ENCODE data around the gene CDK14.

CDK14 gene

GRCh38 chr7:91126762-91127161, 530.6 kb downstream of the CDK14 start:
- H3K27ac Mint-ChIP-seq = peak overlapping the region; percentile 13 to 49 (median 26)
- no peaks in the 10 kb centered on the region for H3K27me3 Mint-ChIP-seq (ENCODE audit: low read depth)
- peaks cover 13% of the 10 kb centered on the region for H3K4me1 Mint-ChIP-seq
- H3K4me3 Mint-ChIP-seq = no peak overlapping the region
- H3K9me3 Mint-ChIP-seq = no peaks in the 10 kb centered on the region
- no peak for TF ChIP-seq CTCF (IDR thresholded peaks at IDR 0.05; ENCODE audit: unreplicated experiment in 3 of 3)
- peaks cover 12% of the 10 kb centered on the region for H3K36me3 Mint-ChIP-seq (ENCODE audit: low read depth)

- Mint-ChIP-seq H3K9me3 (no peaks in the 10 kb centered on the region), H3K27me3 (ENCODE audit: low read depth) (no peaks in the 10 kb centered on the region), H3K36me3 (ENCODE audit: low read depth) (peaks cover 17% of the 10 kb centered on the region), H3K27ac (peak overlapping the region; percentile 26 to 49 (median 33)), H3K4me3 (no peak overlapping the region), H3K4me1 (peaks cover 13% of the 10 kb centered on the region)
- TF ChIP-seq CTCF (IDR thresholded peaks at IDR 0.05; ENCODE audit: unreplicated experiment in 3 of 3) = no peak
Observed at GRCh38 chr7:91127325-91127724, 531.2 kb downstream of the CDK14 start.

DNA sequence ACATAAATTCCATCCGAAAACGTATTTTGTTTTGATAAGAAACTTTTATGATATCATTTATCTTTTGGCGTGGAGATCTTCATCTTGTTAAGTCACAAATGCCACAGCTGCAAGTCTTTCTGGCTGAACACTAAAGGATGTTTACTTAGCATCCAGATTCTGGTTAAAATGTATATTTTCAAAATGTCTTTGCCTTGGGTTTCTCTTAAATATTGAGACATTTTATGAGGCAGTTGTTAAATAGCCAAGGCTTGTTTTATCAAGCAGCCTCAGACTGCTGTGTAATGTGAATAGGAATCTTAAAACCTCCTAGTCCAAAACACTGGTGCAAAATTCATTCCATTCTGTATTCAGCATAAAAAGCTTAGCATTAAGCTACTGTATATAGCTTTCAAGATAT, 531.8 kb downstream of the CDK14 start:
- H3K4me3 Mint-ChIP-seq = no peak overlapping the region
- H3K27me3 Mint-ChIP-seq (ENCODE audit: low read depth) = no peaks in the 10 kb centered on the region
- H3K36me3 Mint-ChIP-seq (ENCODE audit: low read depth) = peaks cover 15% of the 10 kb centered on the region
- no peaks in the 10 kb centered on the region for H3K9me3 Mint-ChIP-seq
- no peak for TF ChIP-seq CTCF (IDR thresholded peaks at IDR 0.05; ENCODE audit: unreplicated experiment in 3 of 3)
- H3K27ac Mint-ChIP-seq = peak overlapping the region; percentile 26 to 76 (median 55)
- H3K4me1 Mint-ChIP-seq = peaks cover 13% of the 10 kb centered on the region

- Mint-ChIP-seq H3K4me1 (peaks cover 13% of the 10 kb centered on the region), H3K27ac (peak overlapping the region; percentile 14 to 66 (median 64)), H3K4me3 (peak overlapping the region in 1 of 3 experiments; percentile 3), H3K27me3 (ENCODE audit: low read depth) (no peaks in the 10 kb centered on the region), H3K9me3 (no peaks in the 10 kb centered on the region), H3K36me3 (ENCODE audit: low read depth) (peaks cover 11% of the 10 kb centered on the region)
- no peak for TF ChIP-seq CTCF (IDR thresholded peaks at IDR 0.05; ENCODE audit: unreplicated experiment in 3 of 3)
Observed at GRCh38 chr7:91128683-91129348, 532.7 kb downstream of the CDK14 start.

DNA sequence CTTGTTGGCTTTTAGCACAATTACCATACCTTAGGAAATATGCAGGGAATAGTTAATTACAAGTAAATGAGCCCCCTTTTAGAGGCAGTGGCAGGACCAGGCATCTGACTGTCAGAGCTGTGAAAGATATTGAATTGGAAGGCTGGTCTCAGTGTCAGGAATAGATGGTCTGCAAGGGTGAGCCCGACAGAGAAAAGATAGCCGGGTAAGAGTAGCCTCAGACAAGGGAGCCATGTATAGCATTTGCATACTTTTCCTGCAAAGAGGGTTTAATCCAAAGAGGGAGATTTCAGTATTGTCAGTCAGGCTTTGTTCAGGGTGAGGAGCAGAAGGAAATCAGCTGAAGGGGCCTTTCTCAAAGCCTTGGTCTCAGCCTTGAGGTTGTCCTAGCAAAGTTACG, 539.2 kb downstream of the CDK14 start:
- no peaks in the 10 kb centered on the region for H3K27me3 Mint-ChIP-seq (ENCODE audit: low read depth)
- H3K4me3 Mint-ChIP-seq = no peak overlapping the region
- peak overlapping the region; percentile 44 to 82 (median 74) for H3K27ac Mint-ChIP-seq
- H3K9me3 Mint-ChIP-seq = no peaks in the 10 kb centered on the region
- TF ChIP-seq CTCF (IDR thresholded peaks at IDR 0.05; ENCODE audit: unreplicated experiment in 3 of 3) = no peak
- H3K36me3 Mint-ChIP-seq (ENCODE audit: low read depth) = peaks cover 11% of the 10 kb centered on the region
- H3K4me1 Mint-ChIP-seq = peaks cover 22% of the 10 kb centered on the region

Data from nephron (organoid).